GM12892 (cell line): ENCODE measurements around the gene WDFY4.

ENCODE experiments used
- POLR2A ChIP-seq: IDR thresholded peaks from 2 replicates; pipeline ENCODE4 v1.6.1; 2011; ENCODE audit warnings: low read depth, low read length, control low read depth
- POLR2AphosphoS5 ChIP-seq: IDR thresholded peaks from 2 replicates; pipeline ENCODE4 v1.6.1; 2011; ENCODE audit warnings: low read depth, low read length, control low read depth
- TAF1 ChIP-seq: IDR thresholded peaks from 2 replicates; pipeline ENCODE4 v1.6.1; 2011; ENCODE audit warnings: low read depth, mild to moderate bottlenecking, control low read depth, low read length, borderline replicate concordance

GRCh38 chr10:48999346-48999745 lies 314.7 kb downstream of the WDFY4 start:
- TF ChIP-seq POLR2A: no peak
- TF ChIP-seq POLR2AphosphoS5: no peak
- TF ChIP-seq TAF1: no peak
